ENCODE data around the gene BOD1L1.

BOD1L1 gene

GRCh38 chr4:13553081-13553480, 74.4 kb downstream of the BOD1L1 start:
- DNase-seq, result no peak

- DNase-seq, result peak; percentile 15
These were observed 78.5 kb downstream of the BOD1L1 start for GRCh38 chr4:13548984-13549546.

- DNase-seq, result no peak
These were observed 79.2 kb downstream of the BOD1L1 start for GRCh38 chr4:13548059-13548983.

DNA sequence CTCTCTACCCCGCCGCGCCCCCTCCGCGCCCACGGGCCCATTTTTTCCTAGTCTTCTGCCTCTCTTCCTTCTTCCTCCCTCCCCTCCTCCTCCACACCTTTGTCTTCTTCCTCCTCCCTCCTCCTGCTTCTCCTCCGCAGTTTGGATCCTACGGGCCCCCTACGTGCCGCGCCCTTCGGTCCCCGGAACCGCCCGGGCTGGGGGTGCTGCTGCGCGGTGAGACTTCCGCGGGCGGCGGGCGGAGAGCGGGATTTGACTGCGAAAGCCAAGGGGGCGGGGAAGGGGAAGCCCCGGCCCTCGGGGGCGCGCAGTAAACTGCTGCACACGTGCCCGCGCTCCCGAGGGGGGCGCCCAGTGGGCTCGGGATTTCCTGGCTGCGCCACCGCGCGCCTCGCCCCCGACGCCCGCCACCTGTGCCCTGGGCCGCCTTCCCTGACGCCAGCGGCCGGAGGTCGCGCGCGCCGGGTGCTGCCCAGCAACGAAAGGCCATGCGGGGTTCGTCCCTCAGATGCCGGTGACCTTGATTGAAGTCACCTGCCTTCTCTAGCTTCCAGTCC, 80.0 kb downstream of the BOD1L1 start:
- no peak for DNase-seq

GRCh38 chr4:13546941-13547484, 80.5 kb downstream of the BOD1L1 start:
- no peak for DNase-seq

- DNase-seq, result no peak
These were observed 81.2 kb downstream of the BOD1L1 start for GRCh38 chr4:13546142-13546940.

GRCh38 chr4:13545394-13545808, 82.1 kb downstream of the BOD1L1 start:
- DNase-seq, result no peak

DNA sequence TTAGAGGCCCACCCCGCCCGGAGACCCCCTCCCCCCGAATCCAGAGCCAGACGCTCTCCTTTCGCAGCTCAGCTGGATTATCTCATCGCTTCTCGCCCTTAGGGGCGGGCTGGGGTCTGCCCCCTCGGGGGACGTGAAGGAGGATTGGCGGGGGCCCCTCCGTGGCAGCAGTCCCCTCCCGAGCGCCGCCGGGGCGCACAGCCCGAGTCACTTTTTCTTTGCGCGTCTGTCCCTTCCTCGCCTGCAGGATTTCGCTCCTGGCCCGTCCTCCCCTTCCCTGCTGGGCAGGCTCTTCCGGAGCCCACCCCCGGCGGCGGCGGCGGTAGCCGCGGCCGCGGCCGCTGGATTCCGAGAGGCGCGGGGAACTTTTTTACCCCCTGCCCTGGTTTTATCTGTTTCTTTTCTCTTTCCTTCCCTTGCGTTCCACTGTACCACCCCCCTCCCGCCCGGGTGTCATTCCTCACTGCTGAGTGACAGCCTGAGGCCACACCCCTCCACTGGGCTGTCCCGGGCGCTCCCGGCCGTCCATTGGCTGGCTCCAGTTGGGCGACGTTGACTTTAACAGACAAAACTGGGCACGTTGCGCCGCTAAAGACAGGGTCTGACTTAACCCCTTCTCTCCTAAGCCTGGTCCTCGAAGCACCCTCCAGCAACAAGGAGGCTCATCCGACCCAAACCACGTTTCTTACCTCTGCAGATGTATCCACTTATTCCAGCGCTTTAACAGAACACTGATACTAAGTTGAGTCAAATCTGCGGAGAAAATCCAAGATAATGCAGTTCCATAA, 82.7 kb downstream of the BOD1L1 start:
- DNase-seq, result peak; percentile 48

DNA sequence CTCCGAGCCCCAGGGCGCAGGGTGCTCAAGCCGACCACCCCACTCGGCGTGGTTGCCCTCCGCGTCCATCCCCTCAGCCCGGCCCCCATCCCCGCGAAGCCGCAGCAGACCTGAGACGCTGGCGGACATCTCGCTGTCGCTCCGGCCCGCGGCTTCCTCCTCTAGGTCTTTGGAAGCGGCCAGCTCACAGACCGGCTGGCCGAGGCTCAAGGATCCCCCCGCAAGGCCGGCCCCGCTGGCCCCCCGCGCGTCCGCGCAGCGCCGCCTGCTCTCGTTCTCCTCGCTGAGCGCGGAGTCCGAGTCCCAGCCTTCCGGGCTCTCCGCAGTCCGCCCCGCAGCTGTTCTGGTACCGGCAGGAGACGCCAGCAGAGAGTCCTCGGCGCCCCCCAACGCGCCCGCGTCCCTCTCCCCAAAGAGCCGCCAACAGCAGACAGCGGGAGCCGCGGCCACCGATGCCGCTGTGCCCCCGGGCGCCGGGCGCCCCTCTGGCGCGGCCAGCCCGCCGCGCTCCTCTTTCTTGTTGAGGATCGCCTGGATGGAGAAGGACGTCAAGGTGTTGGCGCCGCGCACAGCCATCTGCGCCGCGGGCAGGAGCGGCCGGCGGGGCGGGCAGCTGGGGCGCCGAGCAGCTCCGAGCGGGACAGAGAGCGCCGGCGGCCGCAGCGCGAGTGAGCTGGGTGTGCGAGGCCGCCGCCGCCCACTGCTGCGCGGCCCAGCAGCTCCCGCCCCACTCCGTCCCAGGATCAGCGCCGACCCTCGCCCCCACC, 83.5 kb downstream of the BOD1L1 start, which contains the start of gene NKX3-2:
Gene NKX3-2 (minus strand): TSS at position 670 of the 767 bp plus-strand sequence. CDS start 94 bp downstream, at position 576.
- no peak for DNase-seq

DNA sequence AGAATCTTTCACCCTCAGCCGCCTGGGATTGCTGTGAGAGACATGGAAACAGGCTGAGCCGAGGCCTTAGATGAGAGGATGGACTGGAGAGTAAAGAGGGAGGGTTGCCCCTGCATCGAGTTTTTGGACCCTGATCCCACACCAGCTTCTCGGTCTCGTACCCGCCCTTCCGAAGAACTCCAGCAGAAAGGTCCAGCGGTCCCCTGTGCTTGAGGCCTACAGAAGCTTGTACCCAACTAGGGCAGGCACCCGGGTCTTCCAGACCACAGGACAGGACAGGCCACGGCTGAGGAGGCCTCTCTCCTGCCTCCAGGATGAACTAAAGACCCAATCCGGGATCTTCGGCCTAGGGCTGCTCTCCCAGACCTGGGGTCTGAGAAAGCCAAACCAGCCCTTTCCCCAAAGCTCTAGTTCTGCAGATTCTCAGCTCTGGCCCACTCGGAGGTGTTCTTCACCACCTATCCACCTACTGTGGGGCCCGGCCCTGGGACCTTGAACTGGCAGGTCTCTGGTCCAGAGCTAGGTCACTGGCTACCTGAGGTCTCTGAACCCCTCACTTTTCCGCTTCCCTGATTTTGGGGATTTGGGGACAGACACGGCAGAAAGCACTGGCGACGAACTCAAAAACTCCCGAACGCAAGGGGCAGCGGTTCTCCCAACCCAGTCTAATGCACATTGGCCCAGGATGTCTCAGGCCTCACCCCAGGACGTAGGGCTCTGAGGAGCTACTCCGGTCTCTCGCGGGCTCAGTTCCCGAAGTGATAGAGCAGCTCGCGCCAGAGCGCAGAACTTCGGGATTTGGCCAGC, 84.3 kb downstream of the BOD1L1 start:
- DNase-seq, result no peak

DNA sequence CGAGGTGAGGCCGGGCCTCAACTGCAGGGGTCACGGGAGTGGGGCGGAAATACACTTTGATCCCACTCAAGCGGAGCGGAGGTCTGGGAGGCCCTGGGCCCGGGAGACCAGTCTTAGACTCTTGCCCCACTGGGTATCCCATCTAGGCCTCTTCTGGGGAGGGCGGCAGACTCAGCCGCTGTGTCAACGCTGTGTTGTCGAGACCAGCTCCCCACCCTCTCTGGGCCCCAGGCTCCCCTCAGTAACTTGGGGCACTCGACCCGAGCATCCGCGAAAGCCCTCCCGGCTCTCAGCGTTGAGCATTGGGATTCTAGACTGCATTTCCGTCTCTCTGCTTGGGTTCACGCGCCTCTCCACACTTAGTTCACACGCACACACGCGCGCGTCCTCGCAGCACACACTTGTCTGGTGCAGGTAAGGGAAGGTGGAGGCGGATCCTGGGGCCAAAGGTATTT, 84.9 kb downstream of the BOD1L1 start:
- DNase-seq, result no peak

DNA sequence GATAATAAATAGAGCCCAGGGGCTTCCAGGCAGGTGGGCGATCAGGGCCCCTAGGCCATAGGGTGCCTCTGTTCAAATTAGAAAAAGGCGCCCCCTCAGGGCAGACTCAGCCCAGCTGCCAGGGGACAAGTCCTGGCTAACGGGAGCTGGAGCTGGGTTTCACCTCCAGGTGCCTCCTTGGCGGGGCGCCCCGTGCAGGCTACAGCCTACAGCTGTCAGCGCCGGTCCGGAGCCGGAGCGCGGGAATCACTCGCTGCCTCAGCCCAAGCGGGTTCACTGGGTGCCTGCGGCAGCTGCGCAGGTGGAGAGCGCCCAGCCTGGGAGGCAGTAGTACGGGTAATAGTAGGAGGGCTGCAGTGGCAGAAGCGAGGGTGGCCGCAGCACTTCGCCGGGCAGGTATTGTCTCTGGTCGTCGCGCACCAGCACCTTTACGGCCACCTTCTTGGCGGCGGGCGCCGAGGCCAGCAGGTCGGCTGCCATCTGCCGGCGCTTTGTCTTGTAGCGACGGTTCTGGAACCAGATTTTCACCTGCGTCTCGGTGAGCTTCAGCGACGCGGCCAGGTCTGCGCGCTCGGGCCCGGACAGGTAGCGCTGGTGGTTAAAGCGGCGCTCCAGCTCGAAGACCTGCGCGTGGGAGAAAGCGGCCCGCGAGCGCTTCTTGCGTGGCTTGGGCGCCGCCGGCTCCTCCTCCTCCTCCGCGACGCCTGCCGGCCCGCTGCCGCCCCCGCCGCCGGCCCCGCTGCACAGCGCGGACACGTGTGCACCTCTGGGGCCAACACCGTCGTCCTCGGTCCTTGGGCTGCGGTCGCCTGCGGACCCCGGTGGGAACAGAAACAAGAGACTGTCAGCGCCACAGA, 85.6 kb downstream of the BOD1L1 start:
- no peak for DNase-seq

GRCh38 chr4:13541176-13541604, 86.3 kb downstream of the BOD1L1 start:
- no peak for DNase-seq

DNA sequence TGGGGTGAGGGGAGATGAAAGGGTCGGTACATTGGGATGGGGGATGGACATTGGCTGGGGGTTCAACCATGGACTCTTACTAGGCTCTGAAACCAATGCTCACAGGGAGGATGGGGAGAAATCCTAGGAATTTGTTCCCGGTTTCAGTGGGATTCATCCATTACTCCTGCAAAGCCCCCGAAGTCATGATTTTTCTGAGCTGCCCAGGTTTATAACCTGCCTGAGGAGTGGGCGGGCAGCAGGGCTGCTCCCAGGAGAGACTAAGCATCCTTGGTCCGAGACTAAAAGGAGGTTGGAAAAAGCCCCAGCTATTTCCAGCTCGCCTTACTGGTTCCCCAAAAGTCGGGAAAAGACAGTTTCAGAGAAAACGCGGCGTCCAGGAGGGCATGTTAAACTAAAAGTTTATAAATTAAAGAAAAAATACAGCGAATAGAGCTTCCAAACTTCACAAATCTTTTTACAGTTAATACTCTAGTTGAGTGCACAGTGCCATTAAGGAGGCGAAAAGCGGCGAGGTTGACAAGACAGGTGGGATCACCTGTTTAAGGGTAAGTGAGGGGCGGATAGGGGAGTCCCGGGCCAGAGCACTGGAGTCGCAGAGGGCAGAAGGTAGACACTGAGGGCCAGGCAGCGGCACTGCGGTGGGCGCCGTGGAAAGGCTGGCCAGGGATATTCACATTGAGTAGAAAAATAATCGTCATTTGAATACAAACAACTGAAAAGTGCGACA, 86.9 kb downstream of the BOD1L1 start:
- no peak for DNase-seq

DNA sequence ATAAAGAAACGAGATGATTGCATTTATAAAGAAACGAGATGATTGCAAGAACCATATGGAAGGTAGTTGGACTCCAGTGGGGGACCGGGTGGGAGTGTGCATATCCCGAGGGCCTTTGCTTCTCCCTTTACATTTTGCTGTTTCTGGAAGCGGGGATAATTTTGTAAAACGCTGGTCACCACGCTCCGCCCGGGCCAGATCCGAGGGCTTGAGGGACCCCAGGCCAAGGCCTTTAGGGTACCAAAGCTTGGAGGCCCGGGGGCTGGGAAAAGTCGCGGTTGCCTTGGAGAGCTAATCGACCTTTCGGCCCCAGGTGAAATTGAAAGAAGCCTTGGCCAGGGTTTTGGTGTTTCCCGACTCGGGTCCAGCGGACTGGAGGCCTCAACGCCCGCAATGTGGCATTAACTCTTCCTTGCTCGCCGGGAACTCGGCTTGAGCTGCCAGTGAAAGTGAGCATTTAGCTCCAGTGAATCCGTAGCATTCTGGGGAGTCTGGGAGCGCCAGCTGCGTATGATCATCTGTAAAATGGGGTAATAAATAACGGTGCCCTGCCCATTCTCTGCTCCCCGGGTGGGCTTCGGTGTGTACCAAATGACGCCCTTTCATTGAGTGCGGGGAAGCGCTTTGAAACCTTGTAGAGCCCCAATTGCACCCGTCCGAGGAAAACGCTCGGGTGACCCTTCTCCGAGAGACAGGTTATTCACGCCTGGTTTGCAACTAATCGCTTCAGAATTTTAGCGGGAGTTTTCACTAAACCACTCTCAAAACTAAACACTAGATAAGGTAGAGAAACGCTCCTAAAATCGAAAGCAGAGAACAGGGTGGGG, 87.7 kb downstream of the BOD1L1 start:
- no peak for DNase-seq

GRCh38 chr4:13539047-13539618, 88.4 kb downstream of the BOD1L1 start:
- no peak for DNase-seq

DNA sequence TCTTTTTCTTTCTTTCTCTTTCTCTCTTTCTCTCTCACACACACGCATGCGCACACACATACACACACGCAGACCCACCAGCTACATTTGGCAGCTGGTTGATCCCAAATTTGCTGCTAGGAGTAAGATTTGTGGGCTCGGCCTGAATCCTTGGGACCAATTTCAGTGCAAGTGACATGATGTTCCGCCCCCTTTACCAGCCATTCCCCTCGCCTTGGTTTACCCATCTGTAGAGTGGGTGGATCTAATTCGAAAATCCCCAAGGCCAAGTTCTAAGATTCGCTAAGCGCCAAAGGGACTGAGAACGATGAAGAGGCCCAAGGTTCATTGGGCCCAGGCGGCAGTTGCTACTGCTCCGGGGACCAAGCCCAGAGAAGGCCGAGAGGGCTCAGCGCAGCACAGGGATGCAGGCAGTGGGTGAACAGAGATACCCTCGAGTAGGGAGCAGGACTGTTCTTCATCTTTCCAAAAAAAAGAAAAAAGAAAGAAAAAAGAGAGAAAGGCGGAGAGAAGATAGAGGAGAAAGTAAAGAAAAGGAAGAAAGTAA, 89.0 kb downstream of the BOD1L1 start:
- no peak for DNase-seq

All from amniotic stem cell (primary cell).